Hematopoietic multipotent progenitor cell (in vitro differentiated cells): ENCODE measurements around the gene MAPK1. TPM values are rescaled to one million over a fixed set of nuclear protein-coding genes. Genes with fewer than 3 reads are reported as not detected.
A peak's percentile ranks its signal among the peaks of the same experiment; 100 is the strongest.
"Not testable (repeated sequence)": the region's sequence is repeated elsewhere in the genome, so short reads cannot be mapped to it uniquely, and the experiment has no call there.

Experiments used
- DNase-seq, 3 donors: peaks; one replicate each; pipeline ENCODE4 v3.0.0-alpha.2; 2011 to 2015; ENCODE audit warnings: low read depth in 2 of 3, low spot score in 2 of 3
- total RNA-seq: library from RNA; depleted of rRNA; stranded (reverse); fragments of >200 nt; gene quantifications from one replicate; pipeline ENCODE4 v1.2.3, GENCODE V29; 2012

MAPK1 gene
- total RNA-seq, 1 donor: 38.8 TPM

DNA sequence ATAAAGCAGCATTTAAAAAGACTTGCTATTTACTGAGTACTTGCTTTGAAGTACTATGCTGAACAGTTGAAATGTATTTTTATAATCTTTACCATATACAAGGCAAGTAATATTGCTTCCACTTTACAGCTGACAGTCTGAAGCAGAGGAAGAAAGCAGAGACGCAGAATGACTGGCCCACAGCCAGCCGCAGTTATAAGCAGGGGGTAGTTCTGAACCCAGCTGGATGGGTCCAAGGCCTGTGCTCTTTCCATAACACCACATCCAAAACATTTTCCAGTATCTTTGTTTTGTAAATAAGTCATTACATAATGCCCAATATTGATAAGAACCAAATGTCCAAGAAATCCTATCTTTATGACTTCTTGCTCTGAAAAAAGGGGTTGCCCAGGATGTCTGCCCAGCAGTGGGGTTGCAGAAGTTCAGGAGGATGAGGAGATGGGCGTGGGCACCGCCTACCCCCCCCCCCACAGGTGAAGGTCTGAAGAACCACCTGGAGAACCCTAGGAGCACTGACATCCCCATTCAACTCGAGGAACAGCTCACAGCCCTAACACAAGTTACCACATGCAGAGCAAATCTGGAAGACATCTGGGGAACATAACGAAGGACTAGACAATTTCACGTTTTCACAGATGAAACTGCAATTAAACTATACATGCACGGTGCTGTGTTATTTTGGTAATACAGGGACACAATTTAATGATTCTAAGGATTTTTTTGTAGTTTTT is 107.6 kb downstream of the MAPK1 start:
- no peak for DNase-seq

DNA sequence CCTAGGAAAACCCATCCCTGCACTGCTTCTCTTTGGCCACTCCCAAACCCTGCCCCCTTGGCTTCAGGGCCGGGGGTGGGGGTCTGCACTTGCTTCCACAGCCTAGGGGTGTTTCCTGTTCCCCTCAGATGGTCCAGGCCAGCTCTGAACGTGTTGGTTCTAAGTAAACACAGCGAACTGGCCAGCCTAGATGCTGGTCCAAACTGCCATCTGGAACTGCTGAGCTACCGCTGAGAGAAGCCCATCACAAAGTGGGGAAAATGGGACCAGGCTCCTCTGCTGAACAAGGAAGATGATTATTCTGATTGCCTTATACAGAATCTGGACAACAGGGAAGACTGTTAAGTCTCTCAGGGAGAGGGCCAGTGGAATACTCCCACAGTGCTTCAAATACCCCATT is 108.4 kb downstream of the MAPK1 start:
- no peak for DNase-seq

DNA sequence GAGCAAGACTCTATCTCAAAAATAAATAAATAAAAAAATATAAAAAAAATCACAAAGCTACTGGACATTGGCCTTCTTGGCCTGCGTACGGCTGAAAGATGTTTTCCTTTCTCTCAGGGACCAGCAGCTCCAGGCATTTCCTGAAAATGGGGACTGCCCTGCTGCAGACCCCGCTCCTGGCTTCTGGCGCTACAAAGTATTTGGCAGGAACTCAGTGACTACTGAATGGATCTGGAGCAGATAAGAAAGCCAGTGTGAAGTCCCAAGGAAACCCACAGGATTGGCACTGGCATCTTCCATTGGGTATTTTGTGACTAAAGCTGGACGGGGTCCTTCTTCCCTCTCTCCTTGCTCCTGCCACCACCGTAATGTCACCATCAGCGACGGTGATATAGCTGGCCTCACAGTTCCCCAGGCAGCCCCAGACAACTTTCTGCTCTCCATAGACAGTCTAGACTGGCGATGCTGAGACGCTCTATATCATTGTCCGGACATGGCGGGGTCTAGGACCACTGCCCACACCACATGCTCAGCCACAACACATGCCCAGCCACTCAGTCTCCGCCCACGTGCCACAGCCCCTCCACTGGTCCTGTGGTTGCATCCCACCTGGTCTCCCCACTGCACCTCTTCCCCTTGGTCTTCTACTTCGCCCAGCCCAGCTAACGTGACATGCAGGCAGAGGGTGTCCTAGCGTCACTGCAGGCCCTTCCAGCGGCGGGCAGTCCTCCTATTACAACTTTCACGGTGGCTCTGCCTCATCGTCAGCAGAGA is 109.2 kb downstream of the MAPK1 start:
- no peak for DNase-seq

DNA sequence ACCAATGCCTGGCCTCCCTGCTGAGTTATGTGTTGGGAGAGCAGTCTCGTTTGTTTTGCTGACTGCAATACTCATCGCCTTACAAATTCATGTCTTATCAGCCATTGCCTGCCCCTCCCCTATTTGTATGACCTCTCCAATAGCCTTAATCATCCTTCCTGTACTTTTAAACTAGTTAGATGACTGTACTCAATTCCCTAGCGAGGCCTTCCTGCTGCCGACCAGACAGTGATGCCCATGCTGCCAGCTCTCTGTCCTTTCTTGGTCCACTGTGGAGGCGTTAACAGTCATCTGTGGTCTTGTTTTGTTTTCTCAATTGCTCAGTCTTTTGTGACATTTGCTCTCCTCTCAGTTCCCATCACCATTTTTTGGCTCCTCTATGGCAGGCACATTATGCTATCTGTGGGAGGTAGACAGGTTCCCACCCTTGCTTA is 111.6 kb downstream of the MAPK1 start:
- no peak for DNase-seq

DNA sequence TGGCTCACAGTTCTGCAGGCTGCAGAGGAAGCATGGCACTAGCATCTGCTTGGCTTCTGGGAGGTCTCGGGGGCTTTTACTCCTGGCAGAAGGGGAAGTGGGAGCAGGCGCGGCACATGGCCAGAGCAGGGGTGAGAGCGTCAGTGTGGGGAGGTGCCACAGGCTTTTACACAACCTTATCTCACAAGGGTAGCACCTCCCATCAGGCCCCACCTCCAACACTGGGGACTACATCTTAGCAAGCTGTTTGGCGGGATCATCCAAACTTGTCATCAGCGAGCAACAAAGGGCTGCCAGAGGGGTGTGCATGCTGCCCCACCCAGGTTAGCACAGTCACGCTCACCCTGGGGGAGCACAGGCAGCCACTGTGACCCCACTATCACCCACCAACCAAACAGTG is 112.9 kb downstream of the MAPK1 start:
- DNase-seq: peak in 2 of 3 donors; percentile 56 to 78

DNA sequence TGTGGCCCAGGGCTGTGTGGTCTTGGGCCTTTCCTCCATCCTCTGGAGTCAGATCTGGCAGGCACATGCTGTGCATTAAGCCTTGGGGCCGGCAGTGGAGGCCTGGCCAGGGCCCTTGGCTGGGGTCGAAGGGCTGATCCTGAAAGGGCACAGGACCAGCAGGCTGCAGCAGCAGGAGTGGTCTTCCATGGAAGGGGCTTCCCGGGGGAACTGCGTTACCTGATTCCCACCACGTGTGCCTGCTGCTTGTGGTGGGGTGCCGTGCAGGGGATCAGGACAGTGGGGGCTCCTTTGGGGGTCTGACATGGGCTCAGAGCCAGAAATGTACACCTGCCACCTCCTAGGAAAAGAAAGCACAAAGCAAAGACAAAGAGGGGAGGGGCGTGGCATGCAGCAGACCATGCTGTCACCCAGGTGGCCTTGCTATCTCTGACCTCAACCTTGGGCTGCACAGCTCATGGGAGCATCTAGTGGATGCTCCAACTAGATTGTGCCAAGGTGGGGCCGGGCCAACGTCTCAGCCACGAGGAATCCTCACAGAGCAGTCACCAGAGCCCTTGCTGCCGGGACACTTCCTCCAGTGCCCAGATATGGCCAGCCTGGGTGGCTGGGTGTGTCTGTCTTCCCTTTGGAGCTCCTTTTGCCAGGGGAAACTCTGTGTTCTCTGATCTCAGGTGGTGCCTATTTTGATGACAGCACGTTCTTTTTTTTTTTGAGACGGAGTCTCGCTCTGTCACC is 113.9 kb downstream of the MAPK1 start:
- no peak for DNase-seq

DNA sequence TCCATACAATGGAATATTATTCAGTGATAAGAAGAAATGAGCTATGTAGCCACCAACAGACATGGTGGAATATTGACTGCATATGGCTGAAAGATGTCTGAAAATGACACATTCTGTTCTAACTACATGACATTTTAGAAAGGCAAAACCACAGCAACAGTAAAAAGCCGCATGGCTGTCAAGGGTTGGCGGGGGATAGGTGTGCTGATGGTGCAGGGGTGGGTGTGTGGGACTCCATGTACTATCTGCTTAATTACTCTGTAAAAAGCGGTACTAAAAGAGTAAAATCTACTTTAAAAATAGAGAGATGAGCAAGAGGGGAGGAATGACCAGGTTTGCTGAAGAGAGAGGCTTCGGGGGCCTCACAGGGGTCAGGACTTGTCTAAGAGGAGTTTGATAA is 115.2 kb downstream of the MAPK1 start:
- no peak for DNase-seq

DNA sequence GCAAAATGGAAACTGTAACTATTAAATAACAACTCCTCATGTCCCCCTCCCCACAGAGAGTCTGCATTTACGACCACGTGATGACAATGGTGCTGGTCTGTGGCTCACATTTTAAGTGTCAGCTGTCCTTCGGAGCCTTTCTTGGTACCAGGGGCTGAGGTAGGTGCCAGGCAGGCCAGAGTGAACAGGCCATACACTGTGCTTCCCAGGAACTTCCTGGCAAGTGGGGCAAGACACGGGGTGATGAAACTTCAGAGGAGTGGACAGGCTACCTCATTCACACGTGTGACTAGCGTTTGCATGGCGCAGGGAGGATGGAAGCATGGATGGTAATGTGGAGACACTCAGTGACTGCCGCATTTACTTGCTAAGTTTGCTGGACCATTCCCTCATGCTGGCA is 121.5 kb downstream of the MAPK1 start:
- no peak for DNase-seq

DNA sequence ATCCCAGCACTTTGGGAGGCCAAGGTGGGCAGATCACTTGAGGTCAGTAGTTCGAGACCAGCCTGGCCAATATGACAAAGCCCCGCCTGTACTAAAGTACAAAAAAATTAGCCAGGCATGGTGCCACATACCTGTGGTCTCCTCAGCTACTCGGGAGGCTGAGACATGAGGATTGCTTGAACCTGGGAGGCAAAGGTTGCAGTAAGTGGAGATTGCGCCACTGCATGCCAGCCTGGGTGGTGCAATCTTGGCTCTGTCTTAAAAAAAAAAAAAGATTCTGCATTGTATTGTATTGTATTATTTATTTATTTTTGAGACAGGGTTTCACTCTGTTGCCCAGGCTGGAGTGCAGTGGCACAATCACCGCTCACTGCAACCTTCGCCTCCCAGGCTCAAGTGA is 122.5 kb downstream of the MAPK1 start:
- not testable (repeated sequence) for DNase-seq

DNA sequence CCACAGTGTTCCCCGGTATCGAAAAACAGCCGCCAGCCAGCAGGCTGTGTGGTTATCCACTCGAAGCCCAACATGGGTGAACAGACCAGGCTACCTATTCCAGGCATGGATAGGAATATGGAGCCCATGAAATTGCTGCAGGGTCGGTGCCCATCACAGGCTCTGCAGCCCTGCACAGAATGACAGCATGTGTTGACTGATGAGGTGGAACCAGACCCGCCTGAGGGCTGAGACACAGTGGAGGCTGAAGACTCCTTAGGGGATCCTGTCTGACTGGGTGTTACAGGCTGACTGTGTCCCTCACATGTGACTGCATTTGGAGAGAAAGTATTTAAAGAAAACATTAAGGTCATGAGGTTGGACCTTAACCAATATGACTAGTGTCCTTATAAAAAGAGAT is 125.7 kb downstream of the MAPK1 start:
- no peak for DNase-seq

DNA sequence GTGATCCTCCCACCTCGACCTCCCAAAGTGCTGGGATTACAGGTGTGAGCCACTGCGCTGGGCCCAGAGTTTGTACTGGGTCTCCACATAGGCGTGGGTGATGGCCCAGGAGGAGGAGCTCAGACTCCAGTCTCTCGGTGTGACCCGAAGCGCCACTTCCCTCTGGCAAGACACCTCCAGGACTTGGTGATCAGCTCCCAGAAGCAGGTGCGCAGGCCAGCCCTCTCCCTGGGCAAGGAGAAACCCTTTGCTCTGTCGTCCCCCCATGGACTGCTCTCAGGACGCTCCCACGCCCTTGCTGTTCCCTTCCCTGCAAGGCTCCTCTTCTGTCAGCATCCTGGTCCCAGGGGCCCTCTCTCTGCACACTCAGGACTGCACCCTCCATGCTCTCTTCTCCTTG is 126.4 kb downstream of the MAPK1 start:
- DNase-seq: no peak

DNA sequence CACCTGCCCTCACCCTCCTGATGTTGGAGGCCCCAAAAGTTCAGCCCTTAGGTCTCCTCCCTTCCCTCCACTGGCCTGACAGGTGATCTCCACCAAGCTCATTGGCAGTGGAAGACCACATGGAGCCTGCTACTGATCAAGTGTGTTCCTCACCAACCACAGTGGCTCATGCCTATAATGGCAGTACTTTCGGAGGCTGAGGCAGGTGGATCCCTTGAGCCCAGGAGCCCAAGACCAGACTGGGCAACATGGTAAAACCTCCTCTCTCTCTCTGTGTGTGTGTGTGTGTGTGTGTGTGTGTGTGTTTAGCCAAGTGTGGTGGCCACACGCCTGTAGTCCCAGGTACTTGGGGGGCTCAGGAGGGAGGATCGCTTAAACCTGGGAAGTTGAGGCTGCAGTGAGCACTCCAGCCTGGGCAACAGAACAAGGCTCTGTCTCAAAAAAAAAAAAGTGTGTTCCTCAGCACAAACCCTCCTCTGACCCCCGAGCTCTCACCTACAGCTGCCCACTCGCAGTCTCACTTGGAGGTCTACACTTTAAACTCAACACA is 127.5 kb downstream of the MAPK1 start:
- no peak for DNase-seq

DNA sequence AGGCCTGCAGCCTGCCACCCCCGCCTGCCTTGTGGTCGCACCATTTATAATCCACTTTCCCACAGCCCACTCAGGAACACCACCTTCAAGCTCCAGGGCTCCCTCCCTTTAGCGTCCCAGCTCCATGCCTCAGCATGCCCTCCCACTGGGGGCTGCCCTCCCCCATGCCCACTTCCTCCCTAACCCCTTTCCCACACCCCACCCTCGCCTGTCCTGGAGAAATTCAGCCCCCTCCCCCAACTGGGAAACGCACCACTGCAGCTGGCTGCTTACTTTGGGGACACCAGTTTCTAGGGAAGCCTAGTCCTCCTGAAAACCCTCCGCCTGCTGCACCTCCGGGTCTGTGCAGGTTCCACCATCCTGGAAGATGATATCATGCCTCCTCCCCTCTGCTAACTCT is 128.5 kb downstream of the MAPK1 start:
- no peak for DNase-seq

DNA sequence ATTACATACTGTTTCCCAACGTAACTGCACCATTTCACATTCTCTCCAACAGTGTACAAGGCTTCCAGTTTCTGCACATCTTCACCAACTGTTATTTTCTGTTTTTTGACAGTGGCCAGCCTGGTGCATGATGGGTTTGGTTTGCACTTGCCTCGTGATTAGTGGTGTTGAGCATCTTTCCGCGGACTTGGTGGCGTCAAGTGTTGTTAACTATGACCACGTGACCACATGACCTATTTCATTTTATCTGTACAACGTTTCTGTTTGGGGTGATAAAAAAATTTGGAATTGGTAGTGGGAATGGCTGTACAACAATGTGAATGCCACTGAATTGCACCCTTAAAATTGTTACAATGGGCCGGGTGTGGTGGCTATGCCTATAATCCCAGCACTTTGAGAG is 129.4 kb downstream of the MAPK1 start:
- DNase-seq: no peak

DNA sequence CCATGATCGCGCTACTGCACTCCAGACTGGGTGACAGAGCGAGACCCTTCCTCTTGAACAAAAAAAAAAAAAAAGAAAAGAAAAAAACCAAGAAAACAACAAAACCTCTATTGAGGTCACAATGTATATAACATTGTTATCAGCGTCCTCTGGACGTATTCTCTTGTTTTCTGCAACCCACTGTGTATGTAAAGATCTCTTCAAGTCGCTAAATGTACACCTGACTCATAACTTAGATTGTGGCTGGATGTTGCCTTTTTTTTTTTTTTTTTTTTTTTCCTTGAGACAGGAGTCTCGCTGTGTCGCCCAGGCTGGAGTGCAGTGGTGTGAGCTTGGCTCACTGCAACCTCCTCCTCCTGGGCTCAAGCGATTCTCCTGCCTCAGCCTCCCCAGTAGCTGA is 130.5 kb downstream of the MAPK1 start:
- DNase-seq: no peak

DNA sequence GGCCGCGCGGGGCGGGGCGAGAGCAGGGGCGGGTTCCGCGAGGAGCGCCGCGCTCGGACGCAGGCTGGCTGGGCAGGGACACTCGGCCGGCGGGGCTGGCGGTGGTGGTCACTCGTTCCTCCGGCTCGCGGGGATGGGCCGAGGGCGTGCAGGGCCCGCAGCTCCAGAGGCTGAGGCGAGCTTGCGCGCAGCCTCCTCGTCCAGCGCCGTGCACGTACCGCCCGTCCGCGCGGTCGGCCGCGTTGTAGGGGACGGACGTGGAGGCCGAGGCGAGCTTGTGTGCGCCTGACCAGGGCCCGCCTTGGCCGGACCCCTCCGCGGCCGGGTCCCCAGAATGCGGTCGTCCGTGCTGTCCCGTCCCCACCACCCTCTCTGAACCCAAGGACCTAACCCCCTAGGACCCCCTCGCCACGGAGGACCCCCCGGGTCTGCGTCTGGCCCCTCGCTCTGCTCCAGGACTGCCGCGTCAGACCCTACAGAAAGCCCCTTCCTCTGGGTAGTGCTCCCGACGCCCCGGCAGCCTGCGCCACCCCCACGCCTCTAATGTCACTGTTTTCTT is 131.3 kb downstream of the MAPK1 start:
- DNase-seq: no peak

DNA sequence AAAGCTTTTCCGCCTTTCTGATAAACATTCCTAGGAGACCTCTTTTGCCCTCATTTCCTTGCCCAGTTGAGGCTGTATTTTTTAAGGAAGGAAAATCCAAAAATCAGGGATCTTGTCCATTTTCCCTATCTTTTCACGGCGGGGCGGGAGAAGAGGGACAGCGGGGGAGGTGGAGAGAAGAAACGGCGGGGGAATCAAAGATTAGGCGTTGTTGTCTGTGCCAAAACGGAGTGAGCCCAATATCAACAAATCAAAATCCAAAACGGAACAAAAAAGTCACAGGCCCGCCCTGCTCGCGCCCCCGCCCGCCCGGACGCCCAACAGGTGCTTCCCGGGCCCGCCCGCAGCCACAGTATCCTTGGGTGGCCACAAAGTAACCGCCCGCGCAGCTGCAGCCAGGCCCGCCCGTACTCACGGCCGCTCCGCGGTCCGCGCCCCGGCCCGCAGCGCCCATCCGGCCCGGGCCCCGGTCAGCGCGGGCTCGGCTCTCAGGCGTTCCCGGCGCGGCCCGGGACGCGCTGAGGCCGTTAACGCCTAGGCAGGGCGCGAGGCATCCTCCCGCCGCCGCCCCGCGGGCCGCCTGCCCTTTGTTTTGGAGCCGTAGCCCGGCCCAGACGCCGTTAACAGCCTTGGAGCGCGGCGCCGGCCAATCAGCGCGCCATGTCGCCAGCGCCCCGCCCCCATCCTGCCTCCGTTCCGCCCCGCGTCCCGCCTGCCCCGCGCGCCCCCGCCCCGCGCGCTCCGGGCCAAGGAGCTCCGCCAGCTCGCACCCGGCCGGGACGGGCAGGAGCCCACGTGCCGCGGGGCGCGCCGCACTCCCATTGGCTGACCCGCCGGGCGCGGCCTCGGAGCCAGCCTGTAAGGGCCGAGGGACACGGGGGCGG is 132.0 kb downstream of the MAPK1 start, which contains the start of gene YPEL1:
TSS of gene YPEL1 (minus strand) at position 595 of the 884 bp plus-strand sequence. CDS start 25,050 bp downstream, outside the sequence.
- peak; percentile 96 to 97 (median 96) for DNase-seq

DNA sequence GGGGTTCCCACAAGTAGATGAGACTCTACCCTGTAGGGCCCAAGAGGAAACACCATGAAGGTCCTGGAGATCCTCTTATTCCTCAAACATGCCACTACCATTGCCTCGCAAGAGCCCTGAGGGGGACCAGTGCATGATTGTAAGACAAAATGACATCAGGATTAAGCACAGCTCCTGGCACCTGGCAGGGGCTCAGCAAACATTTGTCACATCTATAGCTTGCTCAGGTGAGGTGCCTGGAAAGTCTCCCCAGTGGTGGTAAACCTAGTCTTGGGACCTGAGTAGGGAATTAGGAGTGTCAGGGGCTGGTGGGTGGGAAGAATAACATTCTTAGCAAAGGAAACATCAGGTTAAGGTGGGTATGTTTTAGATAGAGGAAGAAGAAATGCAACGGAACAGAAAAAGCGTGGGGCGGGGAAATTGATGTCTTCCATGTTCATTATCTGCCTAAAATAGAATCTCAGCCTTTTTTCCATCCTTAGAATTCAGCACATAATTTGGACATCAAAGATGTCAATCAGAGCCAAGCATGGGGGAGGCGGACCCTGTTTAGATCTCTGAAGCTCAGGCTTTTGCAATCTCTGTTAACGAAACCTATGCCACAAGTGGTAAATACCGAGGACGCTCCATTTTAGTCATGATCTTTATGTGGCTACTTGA is 132.8 kb downstream of the MAPK1 start:
- peak in 1 of 3 donors; percentile 37 for DNase-seq

DNA sequence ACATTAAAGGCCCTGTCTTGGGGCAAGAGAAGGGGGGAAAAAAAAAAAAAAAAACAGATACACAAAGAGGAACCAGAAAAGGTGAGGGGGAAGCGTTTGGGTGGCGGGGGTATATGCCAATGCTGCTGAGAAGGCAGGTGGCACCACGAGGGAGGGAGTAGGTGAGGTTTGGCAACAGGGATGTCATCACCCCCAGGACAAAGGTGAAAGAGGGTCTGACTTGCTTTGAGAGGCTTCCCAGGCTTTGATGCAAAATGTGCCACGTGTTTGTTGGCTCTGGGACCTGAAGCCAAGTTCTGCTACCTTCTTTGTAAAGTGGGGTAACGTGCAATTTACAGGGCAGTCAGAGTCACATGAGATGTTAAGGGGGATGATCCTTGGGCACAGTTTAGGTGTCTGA is 135.9 kb downstream of the MAPK1 start:
- no peak for DNase-seq
